PC-3 (cell line): ENCODE data around the gene WDR83.

Experiments used
- EZH2 ChIP-seq: fragments of 300-600 bp; sonication (generic); IDR thresholded peaks from one replicate; pipeline ENCODE4 v1.6.1; 2017; ENCODE audit warnings: antibody characterized with exemption, mild to moderate bottlenecking, low read length; ENCODE audit not compliant: unreplicated experiment
- EZH2phosphoT487 ChIP-seq: fragments of 300-600 bp; sonication (generic); IDR thresholded peaks from 2 replicates; pipeline ENCODE4 v1.6.1; 2018; ENCODE audit warnings: mild to moderate bottlenecking, antibody characterized with exemption, low read length, borderline replicate concordance
- TF ChIP-seq, protein P1 (sequence below): fragments of 300-600 bp; sonication (generic); conservative IDR thresholded peaks from 2 replicates; pipeline ENCODE4 v1.5.1; 2017; ENCODE audit warnings: antibody characterized with exemption, low read depth, mild to moderate bottlenecking, low read length

GRCh38 chr19:12665281-12665573, 1.4 kb upstream of the WDR83 start:
- TF ChIP-seq, protein P1, sequence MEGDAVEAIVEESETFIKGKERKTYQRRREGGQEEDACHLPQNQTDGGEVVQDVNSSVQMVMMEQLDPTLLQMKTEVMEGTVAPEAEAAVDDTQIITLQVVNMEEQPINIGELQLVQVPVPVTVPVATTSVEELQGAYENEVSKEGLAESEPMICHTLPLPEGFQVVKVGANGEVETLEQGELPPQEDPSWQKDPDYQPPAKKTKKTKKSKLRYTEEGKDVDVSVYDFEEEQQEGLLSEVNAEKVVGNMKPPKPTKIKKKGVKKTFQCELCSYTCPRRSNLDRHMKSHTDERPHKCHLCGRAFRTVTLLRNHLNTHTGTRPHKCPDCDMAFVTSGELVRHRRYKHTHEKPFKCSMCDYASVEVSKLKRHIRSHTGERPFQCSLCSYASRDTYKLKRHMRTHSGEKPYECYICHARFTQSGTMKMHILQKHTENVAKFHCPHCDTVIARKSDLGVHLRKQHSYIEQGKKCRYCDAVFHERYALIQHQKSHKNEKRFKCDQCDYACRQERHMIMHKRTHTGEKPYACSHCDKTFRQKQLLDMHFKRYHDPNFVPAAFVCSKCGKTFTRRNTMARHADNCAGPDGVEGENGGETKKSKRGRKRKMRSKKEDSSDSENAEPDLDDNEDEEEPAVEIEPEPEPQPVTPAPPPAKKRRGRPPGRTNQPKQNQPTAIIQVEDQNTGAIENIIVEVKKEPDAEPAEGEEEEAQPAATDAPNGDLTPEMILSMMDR: no peak
- TF ChIP-seq EZH2 (no peak), EZH2phosphoT487 (no peak)
